GM13977 (cell line): ENCODE results near the gene ANKRD18A.

Experiments used
- DNase-seq: peaks from one replicate; pipeline ENCODE4 v3.0.0; 2012; ENCODE audit warnings: low spot score
- in situ Hi-C: fragments of 300-500 bp; cut with MboI; formaldehyde crosslinking; loops from one replicate; pipeline ENCODE4 v1.12.0; 2022; ENCODE audit warnings: low sequenced_read_pairs, low pct_unique_long_range_greater_than_20kb, mixed read lengths, inconsistent platforms; ENCODE audit not compliant: unreplicated experiment
- TF ChIP-seq, protein P1 (sequence below): IDR thresholded peaks from 2 replicates; pipeline ENCODE4 v1.5.1; 2012; ENCODE audit warnings: mild to moderate bottlenecking, control low read depth; ENCODE audit not compliant: insufficient read depth; ENCODE audit errors: extremely low read depth, missing control alignments

The ANKRD18A gene

GRCh38 chr9:38620483-38621433 lies at the start of gene ANKRD18A:
TSS of gene ANKRD18A (minus strand) at chr9:38620596. CDS start at chr9:38620285, 311 bp downstream.
- peak; percentile 69 for DNase-seq
- in situ Hi-C loops: no loop called here
- TF ChIP-seq, protein P1, sequence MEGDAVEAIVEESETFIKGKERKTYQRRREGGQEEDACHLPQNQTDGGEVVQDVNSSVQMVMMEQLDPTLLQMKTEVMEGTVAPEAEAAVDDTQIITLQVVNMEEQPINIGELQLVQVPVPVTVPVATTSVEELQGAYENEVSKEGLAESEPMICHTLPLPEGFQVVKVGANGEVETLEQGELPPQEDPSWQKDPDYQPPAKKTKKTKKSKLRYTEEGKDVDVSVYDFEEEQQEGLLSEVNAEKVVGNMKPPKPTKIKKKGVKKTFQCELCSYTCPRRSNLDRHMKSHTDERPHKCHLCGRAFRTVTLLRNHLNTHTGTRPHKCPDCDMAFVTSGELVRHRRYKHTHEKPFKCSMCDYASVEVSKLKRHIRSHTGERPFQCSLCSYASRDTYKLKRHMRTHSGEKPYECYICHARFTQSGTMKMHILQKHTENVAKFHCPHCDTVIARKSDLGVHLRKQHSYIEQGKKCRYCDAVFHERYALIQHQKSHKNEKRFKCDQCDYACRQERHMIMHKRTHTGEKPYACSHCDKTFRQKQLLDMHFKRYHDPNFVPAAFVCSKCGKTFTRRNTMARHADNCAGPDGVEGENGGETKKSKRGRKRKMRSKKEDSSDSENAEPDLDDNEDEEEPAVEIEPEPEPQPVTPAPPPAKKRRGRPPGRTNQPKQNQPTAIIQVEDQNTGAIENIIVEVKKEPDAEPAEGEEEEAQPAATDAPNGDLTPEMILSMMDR: peak; percentile 72

- no peak for DNase-seq
- in situ Hi-C loops: no loop called here
- TF ChIP-seq, protein P1: no peak
Measured at GRCh38 chr9:38668791-38669466, 48.5 kb upstream of the ANKRD18A start.

DNA sequence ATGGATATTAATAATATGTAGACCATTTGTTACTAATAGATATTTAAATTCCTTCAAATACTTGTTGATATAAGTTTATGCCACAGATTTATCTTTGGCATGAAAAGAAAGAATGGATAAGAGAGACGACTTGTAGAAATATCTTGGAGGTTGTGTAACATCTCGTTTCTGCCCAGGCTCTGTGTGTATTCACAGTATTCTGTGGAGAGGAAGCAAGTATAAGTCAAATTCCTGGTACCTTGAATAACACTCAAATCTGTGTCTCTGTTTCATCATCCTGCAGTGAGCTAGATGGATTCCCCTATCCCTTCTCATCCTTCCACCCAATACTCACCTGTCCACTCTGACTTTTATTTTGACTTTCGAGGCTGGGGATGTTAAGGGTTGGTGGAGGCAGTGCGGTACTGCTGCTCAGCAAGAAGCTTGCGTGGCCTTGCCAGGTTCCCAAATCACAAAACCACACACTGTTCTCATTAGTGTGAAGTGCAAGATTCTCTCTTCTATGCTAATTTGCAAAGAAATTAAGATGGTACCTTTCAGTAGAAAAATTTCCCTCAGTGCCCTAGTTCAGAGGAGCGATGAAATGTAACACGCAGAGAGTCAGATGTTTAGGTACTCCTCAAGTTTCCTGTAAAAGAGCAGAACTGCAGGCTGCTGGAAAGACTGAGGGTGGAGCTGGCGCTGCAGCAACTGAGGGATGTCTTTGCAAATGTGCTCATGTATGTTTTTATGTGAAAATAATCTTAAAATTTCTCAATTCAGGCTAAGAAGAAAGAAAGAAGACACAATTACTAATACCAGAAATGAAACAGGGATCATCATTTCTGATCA lies 42.6 kb upstream of the ANKRD18A start:
- no peak for DNase-seq
- TF ChIP-seq, protein P1: peak; percentile 22
- in situ Hi-C loops: no loop called here

DNA sequence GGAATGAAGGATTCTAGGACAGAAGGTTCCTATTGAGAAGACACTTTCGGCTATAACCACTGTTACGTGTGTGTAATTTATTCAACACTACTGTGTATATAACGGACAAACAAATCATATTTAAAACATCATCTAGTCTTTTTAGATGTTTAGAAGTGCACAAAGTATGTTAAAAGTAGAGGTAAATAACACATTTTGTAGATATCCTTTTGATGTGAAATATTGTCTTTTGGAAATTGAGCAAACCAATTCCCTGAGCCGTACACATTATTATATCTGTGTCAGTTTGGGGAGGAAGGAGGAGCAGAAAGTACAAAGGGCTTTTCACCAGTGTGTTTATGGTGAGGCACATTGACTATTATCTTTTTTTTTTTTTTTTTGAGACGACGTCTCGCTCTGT lies 39.1 kb upstream of the ANKRD18A start:
- TF ChIP-seq, protein P1: no peak
- DNase-seq: no peak
- in situ Hi-C loops: no loop called here

GRCh38 chr9:38656896-38657295 lies 36.5 kb upstream of the ANKRD18A start:
- in situ Hi-C loops: no loop called here
- no peak for DNase-seq

More at GRCh38 chr9:38656896-38657295, 36.5 kb upstream of the ANKRD18A start:
- TF ChIP-seq, protein P1: no peak
